Body of pancreas (tissue), 4 donors: Measurements from ENCODE around the gene BEGAIN.

Experiments used
- POLR2A ChIP-seq, 3 donors: fragments of 450-650 bp; IDR thresholded peaks; one replicate each; pipeline ENCODE4 v1.6.1; 2016; ENCODE audit warnings: antibody characterized with exemption in 3 of 3, mild to moderate bottlenecking in 2 of 3
- TF ChIP-seq, protein P1 (sequence below), 7 experiments: fragments of 450-650 bp in 4 of 7; fragments of 200-600 bp in 3 of 7; sonication (generic) in 3 of 7; IDR thresholded peaks; one replicate each; pipeline ENCODE4 v1.5.1; 2016 to 2019; ENCODE audit warnings: antibody characterized with exemption in 7 of 7

GRCh38 chr14:100602621-100603230 lies 15.5 kb upstream of the BEGAIN start:
- TF ChIP-seq, protein P1, sequence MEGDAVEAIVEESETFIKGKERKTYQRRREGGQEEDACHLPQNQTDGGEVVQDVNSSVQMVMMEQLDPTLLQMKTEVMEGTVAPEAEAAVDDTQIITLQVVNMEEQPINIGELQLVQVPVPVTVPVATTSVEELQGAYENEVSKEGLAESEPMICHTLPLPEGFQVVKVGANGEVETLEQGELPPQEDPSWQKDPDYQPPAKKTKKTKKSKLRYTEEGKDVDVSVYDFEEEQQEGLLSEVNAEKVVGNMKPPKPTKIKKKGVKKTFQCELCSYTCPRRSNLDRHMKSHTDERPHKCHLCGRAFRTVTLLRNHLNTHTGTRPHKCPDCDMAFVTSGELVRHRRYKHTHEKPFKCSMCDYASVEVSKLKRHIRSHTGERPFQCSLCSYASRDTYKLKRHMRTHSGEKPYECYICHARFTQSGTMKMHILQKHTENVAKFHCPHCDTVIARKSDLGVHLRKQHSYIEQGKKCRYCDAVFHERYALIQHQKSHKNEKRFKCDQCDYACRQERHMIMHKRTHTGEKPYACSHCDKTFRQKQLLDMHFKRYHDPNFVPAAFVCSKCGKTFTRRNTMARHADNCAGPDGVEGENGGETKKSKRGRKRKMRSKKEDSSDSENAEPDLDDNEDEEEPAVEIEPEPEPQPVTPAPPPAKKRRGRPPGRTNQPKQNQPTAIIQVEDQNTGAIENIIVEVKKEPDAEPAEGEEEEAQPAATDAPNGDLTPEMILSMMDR (IDR thresholded peaks at IDR 0.05), result no peak
- no peak for TF ChIP-seq POLR2A (IDR thresholded peaks at IDR 0.05)
